Daoy (cell line): ENCODE data around the gene NINJ2. TPM values are rescaled to one million over a fixed set of nuclear protein-coding genes. Genes with fewer than 3 reads are reported as not detected.
"Not testable (repeated sequence)": the region's sequence is repeated elsewhere in the genome, so short reads cannot be mapped to it uniquely, and the experiment has no call there.

Experiments
- DNase-seq: peaks from one replicate; pipeline ENCODE4 v3.0.0-alpha.2; 2015; ENCODE audit warnings: low read depth
- total RNA-seq: library from RNA; depleted of rRNA; stranded (reverse); fragments of >200 nt; shearing (Covaris generic); gene quantifications from 2 replicates; pipeline ENCODE4 v1.2.3, GENCODE V29; 2014; rRNA removed

Gene NINJ2, protein sequence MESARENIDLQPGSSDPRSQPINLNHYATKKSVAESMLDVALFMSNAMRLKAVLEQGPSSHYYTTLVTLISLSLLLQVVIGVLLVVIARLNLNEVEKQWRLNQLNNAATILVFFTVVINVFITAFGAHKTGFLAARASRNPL
- not detected in 2 replicates for total RNA-seq

DNA sequence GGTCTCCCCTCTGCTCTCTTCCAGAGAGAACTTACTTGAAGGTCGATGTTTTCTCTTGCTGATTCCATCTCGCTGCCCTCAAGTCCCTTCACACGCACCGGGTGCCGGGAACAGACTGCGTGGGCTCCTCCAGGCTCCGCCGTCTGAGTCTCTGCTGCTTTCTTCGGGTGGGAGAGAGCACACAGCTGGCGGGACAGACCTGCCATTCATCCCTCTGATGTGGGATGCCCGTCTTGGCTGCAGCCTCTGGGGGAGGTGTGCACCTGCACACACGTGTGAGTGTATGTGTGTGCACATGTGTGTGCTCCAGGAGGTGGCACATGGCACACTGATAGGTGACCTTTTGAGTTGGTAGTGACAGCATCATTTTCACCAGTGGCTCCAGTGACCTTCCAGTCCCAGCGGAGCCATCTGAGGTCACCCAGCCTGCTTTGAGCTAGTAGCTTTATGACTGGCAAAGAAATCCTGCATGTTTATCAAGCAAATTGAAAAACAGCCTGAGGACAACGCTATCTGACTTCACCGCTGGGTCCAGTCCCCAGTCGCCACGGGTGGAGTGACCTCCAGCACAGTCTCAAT lies at the start of gene NINJ2:
Gene NINJ2 (minus strand): TSS at position 153 of the 579 bp plus-strand sequence. CDS start 85 bp downstream, at position 68.
- no peak for DNase-seq

- DNase-seq = no peak
Observed at GRCh38 chr12:712172-712863, 49.1 kb upstream of the NINJ2 start.

DNA sequence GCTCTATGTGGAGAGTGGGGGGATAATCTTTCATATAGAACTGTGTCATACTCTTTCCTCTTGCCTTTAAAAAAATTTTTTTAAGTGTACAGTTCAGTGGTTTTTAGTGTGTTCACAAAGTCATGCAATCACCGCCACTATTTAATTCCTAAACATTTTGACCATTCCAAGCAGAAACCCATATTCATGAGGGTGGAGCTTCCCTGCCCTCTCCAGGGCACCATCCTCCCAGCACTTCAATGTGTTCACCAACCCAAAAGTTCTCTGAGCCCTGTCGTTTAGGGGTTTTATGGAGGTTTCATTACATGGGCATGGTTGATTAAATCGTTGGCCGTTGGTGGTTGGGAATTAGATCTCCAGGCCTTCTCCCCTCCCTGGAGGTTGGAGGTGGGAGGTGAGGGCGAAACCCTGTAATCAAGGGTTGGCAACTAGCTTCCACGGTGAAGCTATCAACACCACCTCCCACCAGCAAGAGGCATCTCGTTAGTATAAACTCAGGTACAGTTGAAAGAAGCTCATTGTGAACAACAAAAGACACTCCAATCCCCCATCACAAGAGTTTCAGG lies 46.3 kb upstream of the NINJ2 start:
- DNase-seq = no peak

GRCh38 chr12:708084-708483 lies 44.8 kb upstream of the NINJ2 start:
- DNase-seq = not testable (repeated sequence)

- DNase-seq = no peak
Observed at GRCh38 chr12:704516-705242, 41.4 kb upstream of the NINJ2 start.

DNA sequence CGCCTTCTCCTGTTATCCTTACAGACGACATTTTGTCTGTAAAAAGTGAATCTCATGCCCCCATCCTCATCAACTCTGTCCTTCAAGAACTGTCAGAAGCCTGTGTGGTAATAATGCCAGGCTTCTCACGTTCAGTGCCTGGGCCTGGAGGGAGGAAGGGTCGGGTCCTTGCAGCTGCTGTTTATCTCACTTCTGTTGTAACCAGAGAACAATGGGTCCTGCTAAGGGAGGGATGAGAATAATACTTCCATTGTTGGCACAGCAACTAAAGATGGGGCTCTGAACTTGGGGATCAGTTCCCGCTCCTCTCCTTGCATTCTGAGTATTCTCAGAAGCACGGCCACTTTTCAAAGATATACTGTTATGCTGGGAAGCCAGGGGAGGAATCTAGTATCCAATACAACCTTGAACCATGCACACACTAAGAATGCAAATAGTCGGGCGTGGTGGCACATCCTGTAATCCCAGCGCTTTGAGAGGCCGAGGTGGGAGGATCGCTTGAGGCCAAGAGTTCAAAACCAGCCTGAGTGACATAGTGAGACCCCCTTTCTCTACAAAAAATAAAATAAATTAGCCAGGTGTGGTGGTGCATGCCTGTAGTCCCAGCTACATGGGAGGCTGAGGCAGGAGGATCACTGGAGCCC lies 38.8 kb upstream of the NINJ2 start:
- no peak for DNase-seq

DNA sequence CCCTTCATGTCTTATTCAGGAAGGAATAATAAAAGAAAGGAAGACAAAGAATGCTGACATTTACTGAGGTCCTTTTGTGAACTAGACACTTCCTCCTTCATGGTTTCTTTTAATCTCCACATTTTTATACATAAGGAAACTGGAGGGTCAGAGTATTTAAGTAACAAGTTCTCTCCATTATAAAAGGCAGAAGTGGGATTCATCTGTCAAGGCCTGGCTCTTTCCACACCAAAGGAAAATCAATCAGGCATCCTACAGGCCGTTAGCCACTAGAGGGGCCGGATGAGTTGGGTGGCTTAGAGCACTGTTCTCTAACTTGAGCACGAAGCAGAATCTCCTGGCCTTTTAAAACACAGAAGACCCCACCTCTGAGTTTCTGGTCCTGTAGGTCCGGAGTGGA lies 36.8 kb upstream of the NINJ2 start:
- no peak for DNase-seq

DNA sequence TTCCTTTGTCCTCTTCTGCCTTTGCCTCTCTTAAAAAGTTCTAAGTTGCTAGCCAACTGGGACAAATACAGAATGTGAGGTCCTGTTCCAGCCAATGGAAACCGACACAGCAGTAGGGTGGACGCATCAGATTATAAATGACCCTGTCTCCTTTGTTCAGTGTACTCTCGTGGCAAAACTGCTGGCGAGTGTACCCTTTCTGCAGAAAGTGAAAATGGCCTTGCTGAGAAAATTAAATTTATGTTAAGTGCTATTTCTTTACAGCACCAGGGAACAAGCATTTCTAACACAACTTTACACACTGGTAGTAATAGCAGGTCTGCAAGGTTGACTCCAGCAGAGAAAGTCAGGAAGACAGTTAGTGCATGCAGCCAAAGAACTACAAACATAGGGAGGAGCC lies 35.0 kb upstream of the NINJ2 start:
- not testable (repeated sequence) for DNase-seq

DNA sequence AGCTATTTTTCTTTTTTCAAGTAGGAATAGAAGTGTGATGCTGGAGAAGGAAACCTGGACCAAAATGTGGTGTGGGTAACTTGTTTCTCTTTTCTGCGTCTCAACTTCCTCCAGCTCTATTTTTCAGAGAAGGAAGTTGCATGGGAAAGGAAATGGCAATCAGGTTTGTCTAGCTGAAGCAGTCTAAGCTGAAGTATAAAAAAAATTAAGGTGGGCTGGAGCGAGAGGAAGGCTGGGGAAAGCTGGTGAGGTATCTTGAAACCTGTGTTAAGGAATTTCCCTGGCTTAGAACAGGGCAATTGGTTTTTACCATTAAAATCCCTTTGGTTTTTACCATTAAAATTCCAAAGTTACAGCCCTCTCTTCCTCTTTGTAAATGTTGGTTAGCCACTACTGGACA lies 34.2 kb upstream of the NINJ2 start:
- no peak for DNase-seq

DNA sequence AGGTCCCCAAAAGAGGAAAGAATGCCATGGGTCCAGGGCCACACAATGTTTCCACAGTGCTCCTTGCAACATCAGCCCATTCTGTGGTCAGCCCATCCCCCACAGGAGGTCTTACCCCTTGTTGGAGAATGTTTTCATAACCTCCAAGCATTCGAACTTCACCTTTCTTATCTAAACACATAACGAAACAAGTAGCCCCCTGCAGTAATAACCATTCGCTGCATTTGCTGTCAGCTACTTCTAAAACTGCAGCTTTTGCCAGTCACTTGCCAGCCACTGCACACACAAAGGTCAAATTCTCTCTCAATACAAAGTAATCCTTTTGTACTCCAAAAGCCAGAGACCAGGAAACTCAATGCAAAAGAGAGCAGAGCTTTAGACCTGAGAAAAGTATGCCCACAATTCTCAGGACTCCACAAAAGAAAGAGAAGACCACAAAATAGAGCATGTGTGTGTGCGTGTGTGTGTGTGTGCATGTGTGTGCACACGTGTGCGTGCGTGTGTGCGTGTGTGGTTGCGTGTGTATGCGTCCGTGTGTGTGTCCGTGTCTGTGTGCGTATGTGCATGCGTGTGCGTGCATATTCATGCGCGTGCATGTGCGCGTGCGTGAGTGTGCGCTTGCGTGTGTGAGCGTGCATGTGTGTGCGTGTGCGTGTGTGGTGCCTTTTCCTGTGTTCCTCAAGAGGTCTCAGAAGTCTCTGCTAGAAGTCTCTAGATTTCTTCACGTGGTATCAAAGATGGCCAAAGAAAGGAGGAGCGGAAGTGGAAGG lies 31.7 kb upstream of the NINJ2 start:
- DNase-seq = no peak

DNA sequence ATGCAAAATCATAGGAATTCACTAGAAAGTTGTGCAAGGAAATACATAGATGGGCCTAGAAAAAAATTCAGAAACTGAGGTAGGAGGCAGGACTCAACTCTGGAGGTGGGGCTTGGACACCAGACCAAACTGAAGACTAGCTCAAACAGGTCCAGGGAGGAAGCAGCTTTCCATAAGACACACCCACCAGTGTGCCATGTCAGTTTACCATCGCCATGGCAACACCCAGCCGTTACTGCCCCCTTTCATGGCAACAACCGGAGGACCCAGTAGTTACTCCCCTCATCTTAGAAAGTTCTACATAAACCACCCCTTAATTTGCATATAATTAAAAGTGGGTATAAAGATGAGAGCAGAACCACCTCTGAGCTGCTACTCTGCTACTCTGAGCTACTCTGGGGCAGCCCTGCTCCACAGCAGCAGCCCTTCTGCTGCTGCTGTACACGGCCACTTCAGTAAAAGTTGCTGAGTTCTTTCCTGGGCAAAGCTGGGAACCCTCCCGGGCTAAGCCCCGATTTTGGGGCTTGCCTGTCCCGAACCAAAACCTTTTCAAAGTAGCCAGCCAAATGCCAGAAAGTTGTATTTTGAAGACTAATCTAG lies 30.8 kb upstream of the NINJ2 start:
- peak; percentile 10 for DNase-seq

GRCh38 chr12:692274-692673 lies 29.0 kb upstream of the NINJ2 start:
- DNase-seq = no peak

- peak; percentile 15 for DNase-seq
Observed at GRCh38 chr12:690466-690865, 27.2 kb upstream of the NINJ2 start.

DNA sequence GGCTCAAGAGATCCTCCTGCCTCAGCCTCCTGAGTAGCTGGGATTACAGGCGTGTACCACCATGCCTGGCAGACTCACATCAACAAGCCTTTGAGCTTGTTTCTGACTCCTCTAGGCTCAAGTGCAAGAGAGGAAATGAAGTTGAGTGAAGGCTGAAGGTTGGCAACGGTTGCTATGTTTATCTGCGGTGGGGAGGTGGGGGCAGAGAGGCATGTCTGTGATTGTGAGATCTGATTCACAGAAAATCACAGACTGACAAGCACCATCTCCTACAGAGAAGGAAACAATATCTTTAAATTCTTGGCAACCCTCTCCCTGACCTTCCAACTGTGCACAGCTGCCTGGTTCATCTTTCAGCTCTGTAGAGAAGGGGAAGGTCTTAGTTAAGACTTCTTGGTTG lies 22.1 kb upstream of the NINJ2 start:
- peak; percentile 62 for DNase-seq

DNA sequence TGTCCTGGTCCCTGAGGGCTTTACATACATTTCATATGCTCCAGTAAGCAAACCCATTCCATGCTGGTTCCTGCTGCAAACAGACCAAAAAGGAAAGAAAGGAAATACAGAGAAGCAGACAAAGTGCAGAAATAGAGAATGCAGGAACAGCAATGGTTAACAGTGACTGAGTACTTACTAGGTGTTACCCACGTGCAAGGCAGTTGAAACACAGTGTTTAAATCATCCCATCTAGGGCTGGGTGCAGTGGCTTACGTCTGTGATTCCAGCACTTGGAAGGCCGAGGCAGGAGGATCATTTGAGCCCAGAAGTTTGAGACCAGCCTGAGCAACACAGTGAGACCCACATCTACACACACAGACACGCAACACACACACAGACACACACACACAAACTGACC lies 21.2 kb upstream of the NINJ2 start:
- no peak for DNase-seq

- DNase-seq = no peak
Observed at GRCh38 chr12:681568-682256, 18.5 kb upstream of the NINJ2 start.

- no peak for DNase-seq
Observed at GRCh38 chr12:678747-679712, 15.8 kb upstream of the NINJ2 start.

- no peak for DNase-seq
Observed at GRCh38 chr12:675562-675961, 12.3 kb upstream of the NINJ2 start.

- peak; percentile 24 for DNase-seq
Observed at GRCh38 chr12:674272-674781, 11.1 kb upstream of the NINJ2 start.
